ENCODE measurements around the gene FAM174C.

DNA sequence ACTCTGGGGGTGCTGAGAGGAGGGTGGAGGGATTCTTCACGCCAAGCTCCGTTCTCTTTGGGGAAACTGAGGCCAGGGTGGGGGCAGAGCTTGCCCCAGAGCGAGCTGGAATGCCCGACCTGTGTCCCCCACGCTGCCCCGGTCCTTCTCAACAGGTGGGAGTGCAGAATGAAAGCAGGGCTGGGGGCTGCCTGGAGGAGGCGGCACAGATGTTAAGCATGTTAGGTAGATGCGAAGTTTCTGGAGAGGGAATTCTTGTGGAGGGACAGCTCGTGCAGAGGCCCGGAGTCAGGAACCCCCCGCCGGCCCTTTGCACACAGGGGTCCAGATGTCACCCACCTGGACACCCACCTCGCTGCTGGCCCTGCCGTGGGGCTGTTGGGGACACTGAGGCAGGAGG, 19.4 kb downstream of the FAM174C start:
- TF ChIP-seq, protein P1, sequence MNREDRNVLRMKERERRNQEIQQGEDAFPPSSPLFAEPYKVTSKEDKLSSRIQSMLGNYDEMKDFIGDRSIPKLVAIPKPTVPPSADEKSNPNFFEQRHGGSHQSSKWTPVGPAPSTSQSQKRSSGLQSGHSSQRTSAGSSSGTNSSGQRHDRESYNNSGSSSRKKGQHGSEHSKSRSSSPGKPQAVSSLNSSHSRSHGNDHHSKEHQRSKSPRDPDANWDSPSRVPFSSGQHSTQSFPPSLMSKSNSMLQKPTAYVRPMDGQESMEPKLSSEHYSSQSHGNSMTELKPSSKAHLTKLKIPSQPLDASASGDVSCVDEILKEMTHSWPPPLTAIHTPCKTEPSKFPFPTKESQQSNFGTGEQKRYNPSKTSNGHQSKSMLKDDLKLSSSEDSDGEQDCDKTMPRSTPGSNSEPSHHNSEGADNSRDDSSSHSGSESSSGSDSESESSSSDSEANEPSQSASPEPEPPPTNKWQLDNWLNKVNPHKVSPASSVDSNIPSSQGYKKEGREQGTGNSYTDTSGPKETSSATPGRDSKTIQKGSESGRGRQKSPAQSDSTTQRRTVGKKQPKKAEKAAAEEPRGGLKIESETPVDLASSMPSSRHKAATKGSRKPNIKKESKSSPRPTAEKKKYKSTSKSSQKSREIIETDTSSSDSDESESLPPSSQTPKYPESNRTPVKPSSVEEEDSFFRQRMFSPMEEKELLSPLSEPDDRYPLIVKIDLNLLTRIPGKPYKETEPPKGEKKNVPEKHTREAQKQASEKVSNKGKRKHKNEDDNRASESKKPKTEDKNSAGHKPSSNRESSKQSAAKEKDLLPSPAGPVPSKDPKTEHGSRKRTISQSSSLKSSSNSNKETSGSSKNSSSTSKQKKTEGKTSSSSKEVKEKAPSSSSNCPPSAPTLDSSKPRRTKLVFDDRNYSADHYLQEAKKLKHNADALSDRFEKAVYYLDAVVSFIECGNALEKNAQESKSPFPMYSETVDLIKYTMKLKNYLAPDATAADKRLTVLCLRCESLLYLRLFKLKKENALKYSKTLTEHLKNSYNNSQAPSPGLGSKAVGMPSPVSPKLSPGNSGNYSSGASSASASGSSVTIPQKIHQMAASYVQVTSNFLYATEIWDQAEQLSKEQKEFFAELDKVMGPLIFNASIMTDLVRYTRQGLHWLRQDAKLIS (CRISPR knock-in tag; IDR thresholded peaks at IDR 0.05; ENCODE audit: borderline replicate concordance) = no peak
- TF ChIP-seq ZNF423 (CRISPR knock-in tag; IDR thresholded peaks at IDR 0.05) = no peak
- TF ChIP-seq, protein P2, sequence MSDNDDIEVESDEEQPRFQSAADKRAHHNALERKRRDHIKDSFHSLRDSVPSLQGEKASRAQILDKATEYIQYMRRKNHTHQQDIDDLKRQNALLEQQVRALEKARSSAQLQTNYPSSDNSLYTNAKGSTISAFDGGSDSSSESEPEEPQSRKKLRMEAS (CRISPR knock-in tag; IDR thresholded peaks at IDR 0.05) = no peak
- TF ChIP-seq, protein P3, sequence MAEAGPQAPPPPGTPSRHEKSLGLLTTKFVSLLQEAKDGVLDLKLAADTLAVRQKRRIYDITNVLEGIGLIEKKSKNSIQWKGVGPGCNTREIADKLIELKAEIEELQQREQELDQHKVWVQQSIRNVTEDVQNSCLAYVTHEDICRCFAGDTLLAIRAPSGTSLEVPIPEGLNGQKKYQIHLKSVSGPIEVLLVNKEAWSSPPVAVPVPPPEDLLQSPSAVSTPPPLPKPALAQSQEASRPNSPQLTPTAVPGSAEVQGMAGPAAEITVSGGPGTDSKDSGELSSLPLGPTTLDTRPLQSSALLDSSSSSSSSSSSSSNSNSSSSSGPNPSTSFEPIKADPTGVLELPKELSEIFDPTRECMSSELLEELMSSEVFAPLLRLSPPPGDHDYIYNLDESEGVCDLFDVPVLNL (CRISPR knock-in tag; IDR thresholded peaks at IDR 0.05; ENCODE audit: borderline replicate concordance, low read depth) = no peak
- TF ChIP-seq, protein P4, sequence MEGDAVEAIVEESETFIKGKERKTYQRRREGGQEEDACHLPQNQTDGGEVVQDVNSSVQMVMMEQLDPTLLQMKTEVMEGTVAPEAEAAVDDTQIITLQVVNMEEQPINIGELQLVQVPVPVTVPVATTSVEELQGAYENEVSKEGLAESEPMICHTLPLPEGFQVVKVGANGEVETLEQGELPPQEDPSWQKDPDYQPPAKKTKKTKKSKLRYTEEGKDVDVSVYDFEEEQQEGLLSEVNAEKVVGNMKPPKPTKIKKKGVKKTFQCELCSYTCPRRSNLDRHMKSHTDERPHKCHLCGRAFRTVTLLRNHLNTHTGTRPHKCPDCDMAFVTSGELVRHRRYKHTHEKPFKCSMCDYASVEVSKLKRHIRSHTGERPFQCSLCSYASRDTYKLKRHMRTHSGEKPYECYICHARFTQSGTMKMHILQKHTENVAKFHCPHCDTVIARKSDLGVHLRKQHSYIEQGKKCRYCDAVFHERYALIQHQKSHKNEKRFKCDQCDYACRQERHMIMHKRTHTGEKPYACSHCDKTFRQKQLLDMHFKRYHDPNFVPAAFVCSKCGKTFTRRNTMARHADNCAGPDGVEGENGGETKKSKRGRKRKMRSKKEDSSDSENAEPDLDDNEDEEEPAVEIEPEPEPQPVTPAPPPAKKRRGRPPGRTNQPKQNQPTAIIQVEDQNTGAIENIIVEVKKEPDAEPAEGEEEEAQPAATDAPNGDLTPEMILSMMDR (IDR thresholded peaks at IDR 0.05) = no peak
- TF ChIP-seq, protein P5, sequence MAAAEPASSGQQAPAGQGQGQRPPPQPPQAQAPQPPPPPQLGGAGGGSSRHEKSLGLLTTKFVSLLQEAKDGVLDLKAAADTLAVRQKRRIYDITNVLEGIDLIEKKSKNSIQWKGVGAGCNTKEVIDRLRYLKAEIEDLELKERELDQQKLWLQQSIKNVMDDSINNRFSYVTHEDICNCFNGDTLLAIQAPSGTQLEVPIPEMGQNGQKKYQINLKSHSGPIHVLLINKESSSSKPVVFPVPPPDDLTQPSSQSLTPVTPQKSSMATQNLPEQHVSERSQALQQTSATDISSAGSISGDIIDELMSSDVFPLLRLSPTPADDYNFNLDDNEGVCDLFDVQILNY (CRISPR knock-in tag; IDR thresholded peaks at IDR 0.05) = no peak

Measured in WTC11 (cell line).